RWPE1 (cell line): ENCODE results near the gene PRR12.

Source experiments
- CTCF ChIA-PET: fragments of 350-600 bp; sonication (Branson Sonifier 250); formaldehyde crosslinking; extraction: SDS; loops from one replicate; lab custom pipeline; 2021; lab: Yijun Ruan, JAX
- POLR2A ChIA-PET: fragments of 400-600 bp; formaldehyde crosslinking; extraction: SDS; loops from one replicate; lab custom pipeline; 2020; ENCODE audit warnings: antibody characterized with exemption; ENCODE audit not compliant: low non-redundant PET; lab: Yijun Ruan, JAX
- DNase-seq: peaks from one replicate; pipeline ENCODE4 v3.0.0; 2012; ENCODE audit warnings: low spot score
- H3K27ac ChIP-seq: fragments of 450-650 bp; 2 replicates; pipeline ENCODE4 v1.5.1; 2017
- TF ChIP-seq, protein P1 (sequence below): fragments of 450-650 bp; conservative IDR thresholded peaks from 2 replicates; pipeline ENCODE4 v1.5.1; 2017; ENCODE audit warnings: low read depth, mild to moderate bottlenecking

Gene PRR12

DNA sequence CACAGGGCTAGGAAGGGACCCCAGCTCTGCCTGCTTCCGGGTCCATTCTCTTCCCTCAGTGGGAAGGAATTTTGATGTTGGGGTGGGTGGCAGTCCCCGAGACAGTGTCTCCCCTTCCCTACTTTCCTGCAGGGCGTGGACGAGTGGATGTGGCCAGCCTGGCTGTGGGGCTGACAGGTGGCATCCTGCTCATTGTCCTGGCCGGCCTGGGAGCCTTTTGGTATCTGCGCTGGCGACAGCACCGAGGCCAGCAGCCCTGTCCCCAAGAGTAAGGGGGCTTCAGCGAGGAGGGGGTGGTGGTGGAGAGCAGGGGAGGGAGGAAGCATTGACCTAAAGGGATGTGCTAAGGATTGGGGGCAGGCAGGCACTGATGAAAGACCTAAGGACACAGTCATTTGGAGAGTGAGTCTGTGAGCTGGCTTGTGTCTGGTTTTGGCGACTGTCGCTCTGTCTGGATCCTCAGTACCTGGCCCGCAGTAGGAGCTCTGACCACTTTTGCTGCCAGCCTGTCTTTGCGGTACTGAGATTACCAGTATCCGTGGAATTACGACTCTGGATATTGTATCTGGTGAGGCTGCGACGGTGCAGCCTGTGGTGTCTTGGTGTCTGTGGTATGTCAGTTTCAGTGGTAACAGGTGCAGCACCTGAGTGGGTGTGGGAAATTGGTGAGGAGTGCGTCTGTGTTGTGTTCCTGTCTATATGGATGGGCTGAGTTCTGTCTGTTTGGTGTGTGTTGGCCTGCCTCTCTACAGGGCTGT lies 2.4 kb upstream of the PRR12 start:
- CTCF ChIA-PET = no interaction called here
- TF ChIP-seq, protein P1, sequence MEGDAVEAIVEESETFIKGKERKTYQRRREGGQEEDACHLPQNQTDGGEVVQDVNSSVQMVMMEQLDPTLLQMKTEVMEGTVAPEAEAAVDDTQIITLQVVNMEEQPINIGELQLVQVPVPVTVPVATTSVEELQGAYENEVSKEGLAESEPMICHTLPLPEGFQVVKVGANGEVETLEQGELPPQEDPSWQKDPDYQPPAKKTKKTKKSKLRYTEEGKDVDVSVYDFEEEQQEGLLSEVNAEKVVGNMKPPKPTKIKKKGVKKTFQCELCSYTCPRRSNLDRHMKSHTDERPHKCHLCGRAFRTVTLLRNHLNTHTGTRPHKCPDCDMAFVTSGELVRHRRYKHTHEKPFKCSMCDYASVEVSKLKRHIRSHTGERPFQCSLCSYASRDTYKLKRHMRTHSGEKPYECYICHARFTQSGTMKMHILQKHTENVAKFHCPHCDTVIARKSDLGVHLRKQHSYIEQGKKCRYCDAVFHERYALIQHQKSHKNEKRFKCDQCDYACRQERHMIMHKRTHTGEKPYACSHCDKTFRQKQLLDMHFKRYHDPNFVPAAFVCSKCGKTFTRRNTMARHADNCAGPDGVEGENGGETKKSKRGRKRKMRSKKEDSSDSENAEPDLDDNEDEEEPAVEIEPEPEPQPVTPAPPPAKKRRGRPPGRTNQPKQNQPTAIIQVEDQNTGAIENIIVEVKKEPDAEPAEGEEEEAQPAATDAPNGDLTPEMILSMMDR = no peak
- H3K27ac ChIP-seq = no peak overlapping the region; the same call in 1 of the 2 replicates
- DNase-seq = no peak
- POLR2A ChIA-PET = interaction anchor here (0.7 kb wide), 1 partner anchor 800 kb away, joined by 5 read pairs; no protein-coding TSS in a partner anchor

- ChIA-PET POLR2A (interaction anchor here (0.7 kb wide), 1 partner anchor 799 kb away, joined by 5 read pairs; no protein-coding TSS in a partner anchor), CTCF (no interaction called here)
- DNase-seq = no peak
- peak overlapping the region; percentile 96 for H3K27ac ChIP-seq
- TF ChIP-seq, protein P1 = no peak
Observed at GRCh38 chr19:49589502-49589905, 1.5 kb upstream of the PRR12 start.

DNA sequence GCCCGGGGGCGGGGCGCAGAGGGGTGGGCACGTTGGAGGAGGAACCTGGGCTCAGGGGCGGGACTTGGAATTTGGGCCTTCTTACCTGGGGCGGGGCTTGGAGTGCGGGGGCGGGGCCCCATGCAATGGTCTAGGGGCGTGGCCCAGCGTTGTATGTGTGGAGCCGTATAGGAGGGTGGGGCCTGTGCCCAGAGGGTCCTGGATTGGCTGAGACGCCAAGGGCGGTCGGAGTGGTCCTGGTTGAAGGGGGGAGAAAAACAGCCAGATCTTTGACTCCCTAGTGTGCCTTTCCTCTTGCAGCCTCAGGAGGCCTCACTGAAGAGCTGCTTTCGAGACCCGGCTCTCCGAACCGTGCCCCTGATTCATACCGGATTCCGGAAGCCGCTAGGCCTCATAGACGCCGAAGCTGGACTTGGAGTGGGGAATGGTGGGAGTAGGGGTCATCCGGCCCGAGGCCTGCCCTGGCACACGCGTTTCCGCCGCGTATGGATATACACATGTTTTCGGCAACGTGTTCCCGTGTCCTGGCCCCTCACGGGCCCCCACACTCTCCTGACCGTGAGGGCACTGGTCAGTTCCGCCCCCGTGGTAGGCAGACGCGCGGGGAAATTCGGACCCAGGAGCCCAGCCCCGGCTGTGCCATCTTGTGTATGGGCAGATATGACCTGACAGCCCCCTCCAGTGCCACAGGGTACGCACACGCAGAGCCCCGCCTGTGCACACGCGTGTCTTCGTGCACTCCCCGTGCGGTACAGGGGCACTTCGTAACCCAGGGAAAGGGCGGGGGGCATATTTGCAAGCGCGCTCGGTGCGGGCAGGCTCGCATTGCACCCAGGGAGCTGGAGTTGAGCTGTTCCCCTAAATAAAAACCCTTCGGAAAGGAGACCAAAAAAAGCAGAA lies 661 bp upstream of the PRR12 start:
- POLR2A ChIA-PET = interaction anchor here (0.7 kb wide), 1 partner anchor 15 kb away, joined by 3 read pairs; no protein-coding TSS in a partner anchor
- CTCF ChIA-PET = no interaction called here
- TF ChIP-seq, protein P1 = no peak
- DNase-seq = peak; percentile 95
- peak overlapping the region; percentile 96 for H3K27ac ChIP-seq

- ChIA-PET CTCF (no interaction called here), POLR2A (no interaction called here)
- DNase-seq = peak; percentile 67
- TF ChIP-seq, protein P1 = no peak
- peak overlapping the region; percentile 96 for H3K27ac ChIP-seq
Observed at GRCh38 chr19:49591731-49592485, 926 bp downstream of the PRR12 start.

GRCh38 chr19:49592486-49593232 lies 1.7 kb downstream of the PRR12 start:
- DNase-seq = peak; percentile 53
- CTCF ChIA-PET = no interaction called here
- POLR2A ChIA-PET = interaction anchor here (0.7 to 1.1 kb wide), 4 partner anchors 48 to 142 kb away, joined by 4 to 11 read pairs (median 6); partner anchors contain the start of genes RRAS and SCAF1
- TF ChIP-seq, protein P1 = no peak
- peak overlapping the region; percentile 96 for H3K27ac ChIP-seq
